ENCODE results near the gene NT5C2. TPM values are rescaled to one million over a fixed set of nuclear protein-coding genes. Genes with fewer than 3 reads are reported as not detected.

NT5C2 gene
- polyA plus RNA-seq, 3 donors = 68.6 to 116 (median 81.8) TPM

GRCh38 chr10:103104721-103105120 is 88.4 kb downstream of the NT5C2 start:
- H3K4me3 ChIP-seq (replicated peaks in 1 of 3; ENCODE audit: low read depth in 2 of 3, low read length in 3 of 3) = no peak overlapping the region
- intact Hi-C loops (cut with micrococcal nuclease) = no loop called here
- no peak for DNase-seq
- H3K4me2 ChIP-seq (replicated peaks; ENCODE audit: extremely low read depth, low read length, poor library complexity, severe bottlenecking) = no peak overlapping the region
- H3K9me3 ChIP-seq (replicated peaks in 1 of 2; ENCODE audit: control insufficient read depth in 1 of 2, insufficient read depth in 1 of 2, low read length in 2 of 2) = no peaks in the 10 kb centered on the region
- Mint-ChIP-seq H3K4me3 (no peak overlapping the region), H3K9me3 (no peaks in the 10 kb centered on the region), H3K4me1 (peaks cover 3% of the 10 kb centered on the region), H3K27ac (no peak overlapping the region), H3K36me3 (peaks cover 62 to 82% of the 10 kb centered on the region in 2 donors), H3K27me3 (ENCODE audit: low read depth in 3 of 3) (no peaks in the 10 kb centered on the region)
- no peak for TF ChIP-seq CTCF (IDR thresholded peaks at IDR 0.05)
- peak overlapping the region in 1 of 2 donors; percentile 7 for H3K27ac ChIP-seq (ENCODE audit: low read depth in 1 of 2, low read length in 2 of 2)
- H3K4me1 ChIP-seq (ENCODE audit: control insufficient read depth in 1 of 2, insufficient read depth in 2 of 2, low read length in 2 of 2) = peaks cover 0 to under 1% of the 10 kb centered on the region in 2 donors
- peaks cover 77 to 97% of the 10 kb centered on the region in 2 donors for H3K36me3 ChIP-seq (replicated peaks in 1 of 2; ENCODE audit: control insufficient read depth in 1 of 2, insufficient read depth in 2 of 2, low read length in 2 of 2)
- WGBS (ENCODE audit: insufficient coverage) = no CpG with 5 or more reads among the region's 2 CpGs
- H3K9ac ChIP-seq (ENCODE audit: insufficient read depth, low read length, poor library complexity, severe bottlenecking) = no peak overlapping the region
- no peaks in the 10 kb centered on the region for H3K27me3 ChIP-seq (ENCODE audit: control insufficient read depth in 2 of 2, insufficient read depth in 2 of 2, low read length in 2 of 2)
- H2AFZ ChIP-seq (ENCODE audit: insufficient read depth, low read depth, low read length, poor library complexity, severe bottlenecking) = no peak overlapping the region
- H4K20me1 ChIP-seq (ENCODE audit: insufficient read depth, low read length) = peaks cover 95% of the 10 kb centered on the region
- H3K79me2 ChIP-seq (ENCODE audit: insufficient read depth, low read length) = peaks cover 56% of the 10 kb centered on the region

- no CpG with 5 or more reads among the region's 2 CpGs for WGBS (ENCODE audit: insufficient coverage)
- no peaks in the 10 kb centered on the region for H3K27me3 ChIP-seq (ENCODE audit: control insufficient read depth in 2 of 2, insufficient read depth in 2 of 2, low read length in 2 of 2)
- H2AFZ ChIP-seq (ENCODE audit: insufficient read depth, low read depth, low read length, poor library complexity, severe bottlenecking) = no peak overlapping the region
- no peak overlapping the region for H3K9ac ChIP-seq (ENCODE audit: insufficient read depth, low read length, poor library complexity, severe bottlenecking)
- intact Hi-C loops (cut with micrococcal nuclease) = no loop called here
- Mint-ChIP-seq H3K36me3 (peaks cover 62 to 83% of the 10 kb centered on the region in 2 donors), H3K27ac (peak overlapping the region in 1 of 7 donors; percentile 57), H3K4me1 (no peaks in the 10 kb centered on the region), H3K27me3 (ENCODE audit: low read depth in 3 of 3) (peaks cover 0 to under 1% (median 0%) of the 10 kb centered on the region in 3 donors), H3K9me3 (no peaks in the 10 kb centered on the region), H3K4me3 (no peak overlapping the region)
- no peaks in the 10 kb centered on the region for H3K4me1 ChIP-seq (ENCODE audit: control insufficient read depth in 1 of 2, insufficient read depth in 2 of 2, low read length in 2 of 2)
- no peak for DNase-seq
- no peak overlapping the region for H3K4me2 ChIP-seq (replicated peaks; ENCODE audit: extremely low read depth, low read length, poor library complexity, severe bottlenecking)
- no peaks in the 10 kb centered on the region for H3K9me3 ChIP-seq (replicated peaks in 1 of 2; ENCODE audit: control insufficient read depth in 1 of 2, insufficient read depth in 1 of 2, low read length in 2 of 2)
- peaks cover 48% of the 10 kb centered on the region for H3K79me2 ChIP-seq (ENCODE audit: insufficient read depth, low read length)
- H3K4me3 ChIP-seq (replicated peaks in 1 of 3; ENCODE audit: low read depth in 2 of 3, low read length in 3 of 3) = no peak overlapping the region
- H3K36me3 ChIP-seq (replicated peaks in 1 of 2; ENCODE audit: control insufficient read depth in 1 of 2, insufficient read depth in 2 of 2, low read length in 2 of 2) = peaks cover 81 to 99% of the 10 kb centered on the region in 2 donors
- no peak overlapping the region for H3K27ac ChIP-seq (ENCODE audit: low read depth in 1 of 2, low read length in 2 of 2)
- no peak for TF ChIP-seq CTCF (IDR thresholded peaks at IDR 0.05)
- peaks cover 92% of the 10 kb centered on the region for H4K20me1 ChIP-seq (ENCODE audit: insufficient read depth, low read length)
Observed at GRCh38 chr10:103103989-103104388, 89.1 kb downstream of the NT5C2 start.

All from CD14-positive monocyte (primary cell).